GM21367 (cell line): ENCODE results near the gene TFDP2.
"Not testable (repeated sequence)": the region's sequence is repeated elsewhere in the genome, so short reads cannot be mapped to it uniquely, and the experiment has no call there.

Source experiments
- ATAC-seq: cut with Tn5 transposase; IDR thresholded peaks from one replicate; pipeline ENCODE4 v1.9.1; 2021; ENCODE audit not compliant: unreplicated experiment

The TFDP2 gene

DNA sequence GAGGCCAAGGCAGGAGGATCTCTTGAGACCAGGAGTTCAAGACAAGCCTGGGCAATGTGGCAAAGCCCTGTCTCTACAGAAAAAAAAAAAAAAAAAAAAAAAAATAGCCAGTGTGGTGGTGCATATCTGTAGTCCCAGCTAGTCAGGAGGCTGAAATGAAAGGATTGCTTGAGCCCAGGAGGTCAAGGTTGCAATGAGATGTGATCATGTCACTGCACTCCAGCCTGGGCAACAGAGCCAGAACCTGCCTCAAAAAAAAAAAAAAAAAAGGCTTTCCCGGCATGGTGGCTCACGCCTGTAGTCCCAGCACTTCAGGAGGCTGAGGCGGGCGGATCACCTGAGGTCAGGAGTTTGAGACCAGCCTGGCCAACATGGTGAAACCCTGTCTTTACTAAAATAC is 73.7 kb downstream of the TFDP2 start:
- not testable (repeated sequence) for ATAC-seq

DNA sequence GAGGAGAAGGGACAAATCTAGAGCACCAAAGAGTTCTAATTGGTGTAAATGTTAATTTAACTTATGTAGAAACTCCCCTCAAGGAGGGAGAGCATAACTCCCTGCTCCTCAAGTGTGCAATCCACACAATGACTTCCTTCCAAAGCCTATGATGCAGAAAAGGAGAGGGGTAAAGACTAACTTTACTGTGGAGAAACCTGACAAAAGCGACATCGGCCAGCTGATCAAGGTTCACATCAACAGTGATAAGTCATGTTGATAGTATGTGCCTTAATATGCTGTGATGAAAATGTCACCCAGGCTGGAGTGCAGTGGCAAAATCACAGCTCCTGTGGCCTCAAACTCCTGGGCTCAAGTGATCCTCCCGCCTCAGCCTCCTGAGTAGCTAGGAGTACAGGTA is 76.5 kb downstream of the TFDP2 start:
- no peak for ATAC-seq

DNA sequence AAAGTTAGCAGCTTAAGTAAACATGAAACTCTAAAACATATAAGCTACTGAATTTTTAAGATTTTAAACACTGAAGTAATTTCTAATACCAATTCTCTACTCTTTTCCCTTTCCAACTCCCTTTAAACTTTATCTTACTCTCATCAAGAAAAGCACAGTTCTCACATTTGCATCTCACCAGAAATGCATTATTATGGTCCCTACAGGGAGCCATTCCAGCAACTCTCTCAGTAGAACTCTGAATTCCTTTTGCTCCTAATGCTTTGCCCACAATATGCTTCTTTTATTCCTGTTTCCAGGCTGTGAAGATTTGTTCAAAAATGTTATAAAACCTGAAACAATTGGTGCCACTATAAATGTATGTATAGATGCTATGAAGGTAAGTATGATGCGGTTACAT is 83.4 kb downstream of the TFDP2 start:
- ATAC-seq = no peak

DNA sequence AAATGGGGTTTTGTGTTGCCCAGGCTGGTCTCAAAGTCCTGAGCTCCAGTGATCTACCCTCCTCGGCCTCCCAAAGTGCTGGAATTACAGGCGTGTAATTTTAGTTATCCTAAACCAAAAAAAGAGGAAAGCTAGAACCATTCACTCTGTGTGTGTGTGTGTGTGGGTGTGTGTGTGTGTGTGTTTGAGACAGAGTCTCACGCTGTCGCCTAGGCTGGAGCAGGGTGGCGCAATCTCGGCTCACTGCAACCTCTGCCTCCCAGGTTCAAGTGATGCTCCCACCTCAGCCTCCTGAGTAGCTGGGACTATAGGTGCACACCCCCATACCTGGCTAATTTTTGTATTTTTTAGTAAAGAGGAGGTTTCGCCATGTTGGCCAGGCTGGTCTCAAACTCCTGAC is 84.0 kb downstream of the TFDP2 start:
- ATAC-seq = no peak

DNA sequence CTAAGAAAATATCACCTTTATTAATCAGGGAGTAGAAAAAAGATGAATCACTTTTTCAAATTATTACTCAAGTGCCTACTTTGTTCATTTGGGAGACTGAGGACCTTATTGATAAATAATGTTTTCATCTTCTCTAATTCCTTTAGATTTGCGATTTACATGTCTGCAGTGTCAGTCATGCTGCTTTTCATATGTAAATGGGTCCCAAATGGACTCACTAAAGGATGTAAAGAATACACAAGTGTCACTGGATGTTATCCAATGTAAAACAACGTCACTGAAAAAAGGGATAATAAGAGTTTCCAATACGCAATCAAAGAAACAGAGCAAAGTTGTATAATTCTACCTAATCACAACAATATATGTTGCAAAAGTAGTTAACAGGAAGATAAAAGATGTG is 84.9 kb downstream of the TFDP2 start:
- no peak for ATAC-seq

DNA sequence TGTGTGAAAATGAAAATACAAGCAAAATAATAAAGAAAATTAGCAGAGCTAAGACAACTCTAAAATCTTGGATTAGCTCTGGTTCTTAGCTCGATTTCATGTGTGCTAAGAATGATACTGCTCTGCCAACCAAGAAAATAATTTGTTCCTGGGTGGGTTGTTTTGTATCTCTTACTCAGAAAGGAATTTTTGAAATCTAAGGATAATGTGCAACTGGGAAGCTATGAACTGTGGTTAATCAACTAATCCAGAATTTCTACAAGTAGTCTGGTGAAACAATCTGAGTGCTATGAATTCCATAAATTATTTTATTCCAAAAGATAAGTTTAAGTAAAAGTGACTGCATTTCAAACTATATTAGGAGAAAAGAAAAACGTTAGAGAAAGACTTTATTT is 92.0 kb downstream of the TFDP2 start:
- ATAC-seq = no peak

DNA sequence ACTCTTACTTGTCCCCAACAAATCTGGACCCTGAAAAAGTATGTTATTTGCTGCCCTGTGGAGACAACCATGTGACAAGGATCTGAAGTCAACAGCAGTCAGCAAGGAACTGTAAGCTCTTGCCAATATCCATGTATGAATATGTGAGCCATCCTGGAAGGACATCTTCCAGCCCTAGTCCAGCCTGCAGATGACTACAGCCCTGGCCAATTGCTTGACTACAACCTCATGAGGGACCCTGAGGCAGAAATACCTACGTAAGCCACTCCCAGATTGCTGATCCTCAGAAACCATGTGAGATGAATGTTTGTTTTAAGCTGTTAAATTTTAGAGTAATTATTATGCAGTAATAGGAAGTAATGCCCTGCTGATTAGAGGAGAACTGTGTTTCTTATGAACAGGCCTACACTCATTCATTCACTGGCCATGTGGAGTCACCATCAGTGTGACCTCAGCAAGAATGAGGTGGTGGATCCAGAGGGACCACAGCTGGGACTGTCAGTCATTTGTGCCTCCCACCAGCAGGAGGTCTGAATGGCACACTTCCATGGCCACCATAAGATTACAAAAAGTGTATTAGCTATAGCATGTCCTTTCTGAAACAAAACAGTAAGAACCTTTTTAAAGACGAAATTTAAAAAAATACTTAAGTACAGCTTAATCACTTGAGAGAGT is 92.6 kb downstream of the TFDP2 start:
- ATAC-seq = no peak

DNA sequence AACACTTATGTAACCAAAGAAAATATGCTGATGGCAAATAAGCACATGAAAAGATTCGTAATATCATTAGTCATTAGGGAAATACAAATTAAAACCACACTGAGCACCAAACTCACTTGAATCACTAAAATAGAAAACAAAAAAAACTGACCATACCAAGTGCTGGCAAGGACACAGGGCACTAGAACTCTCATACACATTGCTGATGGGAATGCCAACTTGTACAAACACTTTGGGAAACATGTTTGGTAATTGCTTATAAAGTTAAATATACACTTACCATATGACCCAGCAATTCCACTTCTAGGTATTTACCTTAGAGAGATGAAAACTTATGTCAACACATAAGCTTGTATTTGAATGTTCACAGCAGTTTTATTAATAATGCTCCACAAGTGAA is 95.5 kb downstream of the TFDP2 start:
- ATAC-seq = no peak

DNA sequence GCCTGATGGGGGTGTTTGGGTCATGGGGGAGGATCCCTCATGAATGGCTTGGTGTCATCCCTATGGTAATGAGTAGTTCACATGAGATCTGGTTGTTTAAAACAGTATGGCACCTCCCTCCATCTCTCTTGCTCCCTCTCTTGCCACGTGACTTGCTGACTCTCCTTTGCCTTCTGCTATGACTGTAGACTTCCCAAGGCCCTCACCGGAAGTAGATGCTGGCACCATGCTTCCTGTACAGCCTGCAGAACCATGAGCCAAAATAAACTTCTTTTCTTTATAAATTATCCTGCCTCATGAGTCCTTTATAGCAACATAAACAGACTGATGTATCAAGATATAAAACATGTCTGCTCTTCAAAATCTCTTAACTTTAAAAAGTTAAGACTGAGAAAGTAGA is 96.1 kb downstream of the TFDP2 start:
- ATAC-seq = no peak

DNA sequence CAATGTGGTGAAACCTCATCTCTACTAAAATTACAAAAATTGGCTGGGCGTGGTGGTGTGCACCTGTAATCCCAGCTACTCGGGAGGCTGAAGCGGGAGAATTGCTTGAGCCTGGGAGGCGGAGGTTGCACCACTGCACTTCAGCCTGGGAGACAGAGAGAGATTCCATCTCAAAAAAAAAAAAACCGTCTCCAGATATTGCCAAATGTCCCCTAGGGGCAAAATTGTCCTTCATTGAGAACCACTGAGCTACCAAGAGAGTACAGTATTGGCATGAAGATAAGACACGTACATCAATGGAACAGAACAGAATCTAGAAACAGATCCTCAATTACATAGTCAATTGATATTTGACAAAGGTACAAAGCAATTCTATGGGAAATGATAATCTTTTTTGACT is 98.0 kb downstream of the TFDP2 start:
- no peak for ATAC-seq

DNA sequence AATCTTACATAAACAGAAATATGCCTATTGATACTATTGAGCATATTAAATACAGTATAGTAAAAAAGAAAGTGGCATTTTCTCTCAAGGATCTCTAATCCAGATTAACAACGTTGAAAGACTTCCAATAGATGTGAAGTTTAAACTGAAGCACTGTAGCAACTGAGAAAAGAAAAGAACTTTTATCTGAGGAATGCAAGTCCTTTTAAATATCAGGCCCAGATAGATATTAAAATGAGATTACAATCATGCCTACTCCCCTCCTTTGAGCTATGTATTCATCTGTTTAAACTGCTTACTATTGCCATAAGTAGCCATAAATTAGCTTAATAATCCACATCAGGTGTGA is 102.3 kb downstream of the TFDP2 start:
- ATAC-seq = no peak

DNA sequence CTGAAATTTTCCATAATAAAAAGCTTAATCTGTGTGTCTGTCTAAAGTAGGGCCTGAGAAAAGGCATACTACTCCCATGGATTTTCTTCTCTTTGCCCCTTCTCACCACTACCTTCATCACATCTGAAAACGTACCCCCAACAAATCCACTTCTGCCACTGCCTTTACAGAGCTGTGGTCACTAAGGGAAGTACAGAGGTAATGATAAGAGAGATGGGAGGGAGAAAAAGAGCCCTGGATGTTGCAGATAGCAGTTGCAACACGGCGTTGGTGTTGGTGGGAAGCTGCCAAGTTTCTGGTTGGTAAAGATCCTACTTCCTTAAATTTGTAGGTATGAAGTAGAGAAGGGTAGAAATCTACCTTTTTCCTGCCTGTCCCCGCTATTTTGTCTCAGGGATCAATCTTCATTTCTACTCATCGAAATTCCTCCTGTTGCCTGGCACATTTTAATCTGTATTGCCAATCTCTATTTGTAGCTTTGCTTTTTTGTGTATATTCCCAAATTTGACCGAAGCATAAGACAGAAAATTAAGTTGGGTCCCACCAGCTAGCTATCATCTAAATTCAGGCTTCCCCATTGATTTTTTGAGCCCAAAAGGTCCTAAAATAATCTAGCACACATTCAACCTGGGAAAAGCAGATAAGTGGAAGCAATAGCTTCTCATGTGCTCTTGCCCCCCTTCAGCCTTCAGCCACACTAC is 102.9 kb downstream of the TFDP2 start:
- no peak for ATAC-seq

DNA sequence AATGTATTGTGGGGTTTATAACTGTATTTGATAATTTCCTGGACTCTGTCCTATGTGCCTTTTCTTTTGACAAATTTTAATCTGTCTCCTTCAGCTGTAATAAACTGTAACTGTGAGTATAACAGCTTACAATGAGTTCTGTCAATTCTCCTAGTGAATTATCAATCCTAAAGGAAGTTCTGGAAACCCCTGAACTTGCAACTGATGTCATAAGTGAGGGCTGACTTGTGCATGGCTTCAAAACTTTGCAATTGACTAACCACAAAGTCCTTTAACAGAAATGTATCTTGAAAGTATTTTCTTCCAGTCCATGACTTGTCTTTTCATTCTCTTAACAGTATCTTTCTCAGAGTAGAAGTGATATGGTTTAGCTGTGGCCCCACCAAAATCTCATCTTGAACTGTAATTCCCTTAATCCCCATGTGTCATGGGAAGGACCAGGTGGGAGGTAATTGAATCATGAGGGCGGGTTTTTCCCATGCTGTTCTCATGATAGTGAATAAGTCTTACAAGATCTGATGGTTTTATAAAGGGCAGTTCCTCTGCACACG is 108.3 kb downstream of the TFDP2 start:
- no peak for ATAC-seq

DNA sequence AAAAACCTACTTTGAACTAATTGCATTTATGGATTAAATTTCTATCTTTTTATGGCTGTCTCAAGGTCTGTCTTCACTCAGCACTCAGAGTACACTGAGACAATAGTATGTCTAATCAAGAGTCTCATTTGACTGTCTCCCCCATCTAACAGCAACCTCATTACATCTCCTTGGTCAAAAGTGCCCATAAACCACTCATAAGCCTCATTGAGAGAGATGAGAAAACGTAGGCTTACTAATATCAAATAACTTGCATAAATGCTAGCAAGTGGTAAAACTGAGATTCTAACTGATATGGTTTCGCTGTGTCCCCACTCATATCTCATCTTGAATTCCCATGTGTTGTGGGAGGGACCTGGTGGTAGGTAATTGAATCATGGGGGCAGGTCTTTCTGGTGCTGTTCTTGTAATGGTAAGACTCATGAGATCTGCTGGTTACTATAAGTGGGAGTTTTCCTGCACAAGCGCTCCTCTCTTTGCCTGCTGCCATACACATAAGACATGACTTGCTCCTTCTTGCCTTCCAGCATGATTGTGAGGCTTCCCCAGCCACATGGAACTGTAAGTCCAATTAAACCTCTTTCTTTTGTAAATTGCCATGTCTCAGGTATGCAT is 113.9 kb downstream of the TFDP2 start:
- ATAC-seq = no peak

DNA sequence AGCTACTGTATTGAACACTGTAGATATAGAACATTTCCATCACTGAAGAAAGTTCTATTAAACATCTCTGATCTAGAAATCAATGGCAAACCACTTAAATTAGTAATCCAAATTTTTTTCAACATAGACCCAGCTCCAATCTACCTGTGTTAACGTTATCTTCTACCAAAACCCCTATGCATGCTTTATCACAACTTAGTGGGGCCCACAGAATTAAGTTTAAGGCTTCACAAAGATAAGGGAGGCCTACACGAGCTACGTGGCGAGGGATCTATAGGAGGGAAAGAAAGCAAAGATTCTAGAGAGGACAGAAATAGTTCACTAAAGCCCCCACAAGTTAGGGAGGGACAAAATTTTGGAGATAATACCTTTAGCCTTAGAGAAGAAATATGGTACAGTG is 116.1 kb downstream of the TFDP2 start:
- ATAC-seq = no peak

DNA sequence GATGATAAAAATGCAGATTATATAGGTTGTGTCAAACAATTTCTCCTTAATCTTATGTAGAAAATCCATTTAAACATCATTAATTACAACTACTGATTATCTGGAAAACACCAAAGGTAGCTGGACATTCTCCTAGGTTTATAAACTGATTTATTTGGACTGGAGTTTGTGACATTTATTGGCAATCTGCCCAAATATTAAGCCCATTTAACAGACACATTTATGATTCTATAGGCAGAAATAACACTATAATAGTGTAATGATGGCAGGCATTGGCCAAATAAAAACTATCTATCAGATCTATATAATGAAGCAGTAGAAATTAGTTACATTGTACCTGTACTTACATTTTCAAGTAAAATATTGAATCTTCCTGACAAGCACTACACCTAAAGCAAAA is 117.8 kb downstream of the TFDP2 start:
- no peak for ATAC-seq

DNA sequence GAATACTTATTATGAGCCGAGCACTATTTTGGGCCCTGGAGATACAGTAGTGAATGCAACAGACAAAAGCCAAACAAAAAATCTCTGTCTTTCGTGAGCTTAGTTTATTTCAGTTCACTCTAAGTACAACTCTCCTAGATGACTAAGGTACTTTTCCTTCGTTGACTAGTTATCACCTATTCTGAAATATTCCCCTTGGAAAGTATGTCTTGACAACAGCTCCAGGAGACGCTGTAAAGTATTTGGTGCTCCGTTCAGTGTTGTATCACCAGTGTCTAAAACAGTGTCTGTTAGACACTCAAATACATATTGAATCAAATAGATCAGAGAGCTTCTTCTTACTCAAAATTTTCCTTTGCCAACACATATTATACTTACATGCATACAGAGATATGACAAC is 119.6 kb downstream of the TFDP2 start:
- no peak for ATAC-seq

DNA sequence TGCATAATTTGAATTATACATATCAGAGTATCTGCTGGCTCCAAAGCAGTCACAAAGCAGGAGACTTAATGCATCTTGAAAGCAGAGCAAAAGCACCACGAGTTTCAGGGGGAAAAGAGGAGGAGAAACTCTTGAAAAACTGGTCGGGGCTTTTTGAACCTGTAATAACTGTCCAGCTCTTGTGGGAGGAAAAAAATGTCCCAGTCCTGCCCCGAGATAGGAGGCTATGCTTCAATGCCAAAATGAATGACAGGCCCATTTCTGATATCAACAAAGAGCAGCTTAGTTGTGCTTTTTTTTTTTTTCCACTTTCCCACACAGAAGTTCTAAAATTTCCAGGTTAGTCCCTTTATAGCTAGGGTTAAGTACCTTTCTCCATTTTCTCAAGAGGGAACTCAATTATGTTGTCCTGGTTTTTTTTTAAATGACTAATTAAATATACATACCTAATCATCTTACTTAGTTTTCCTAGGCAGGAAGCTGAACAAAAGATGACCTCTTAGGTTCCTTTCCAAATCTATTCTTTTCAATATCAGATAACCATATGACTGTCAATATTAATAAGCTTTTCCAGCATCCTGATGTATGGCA is 120.2 kb downstream of the TFDP2 start:
- no peak for ATAC-seq

DNA sequence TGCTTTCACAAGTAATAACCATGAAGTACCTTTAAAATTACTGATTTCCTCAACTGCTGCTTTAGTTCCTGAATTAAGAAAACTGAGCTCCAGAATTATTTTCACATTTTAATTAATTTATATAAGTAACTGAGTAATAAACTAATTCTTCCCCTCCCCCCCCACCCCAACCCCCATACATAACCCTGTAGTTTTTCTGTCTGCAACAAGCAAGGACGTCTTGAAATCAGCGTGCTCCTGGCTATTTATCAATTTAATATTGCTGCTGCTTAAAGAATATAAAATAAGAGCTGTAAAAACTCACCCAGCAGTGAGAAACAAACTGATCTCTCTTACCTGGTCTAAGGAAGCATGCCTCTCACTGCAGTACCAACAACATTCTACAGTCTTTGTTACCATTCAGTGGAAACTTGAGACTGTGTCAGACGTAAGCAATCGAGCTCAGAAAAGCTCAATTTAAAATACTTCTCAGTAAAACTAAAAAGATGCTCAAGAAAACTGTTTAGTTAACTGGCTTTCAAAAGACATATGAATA is 121.0 kb downstream of the TFDP2 start:
- ATAC-seq = peak; percentile 59

DNA sequence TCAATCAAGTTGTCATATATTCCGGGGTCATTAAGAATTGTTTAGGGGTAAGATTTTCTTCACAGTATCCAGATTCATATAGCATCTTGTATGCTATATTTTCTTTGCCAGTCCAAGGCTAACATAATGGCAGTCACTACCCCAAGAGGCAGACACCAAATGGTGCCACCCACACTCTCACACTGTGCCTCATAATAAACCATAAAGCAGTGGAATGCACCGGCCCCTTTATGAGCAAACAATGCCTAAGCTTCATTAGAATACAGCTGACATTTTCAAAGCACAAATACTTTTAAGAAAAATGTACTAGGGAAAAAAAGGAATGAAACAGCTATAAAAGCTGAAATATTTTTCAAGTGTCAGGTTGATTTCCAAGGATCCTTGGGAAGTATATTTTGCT is 121.6 kb downstream of the TFDP2 start:
- peak; percentile 65 for ATAC-seq

DNA sequence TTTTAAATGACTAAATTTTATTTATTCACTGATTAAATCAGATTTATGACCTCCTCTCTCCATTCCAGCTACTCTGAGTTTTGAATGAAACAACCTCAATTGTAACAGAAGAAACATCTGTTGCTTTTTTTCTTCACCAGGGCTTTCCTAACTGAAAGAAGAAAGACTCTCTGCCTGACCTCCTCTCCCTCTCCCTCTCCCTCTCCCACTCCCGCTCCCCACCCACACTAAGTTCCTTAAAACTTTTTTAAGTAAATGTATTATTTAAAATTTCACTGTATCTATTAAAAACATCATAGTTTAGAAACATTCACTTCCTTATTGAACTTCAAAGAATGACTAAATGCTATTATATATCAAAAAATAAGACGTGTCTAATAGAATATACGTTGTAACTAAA is 122.0 kb downstream of the TFDP2 start:
- no peak for ATAC-seq

DNA sequence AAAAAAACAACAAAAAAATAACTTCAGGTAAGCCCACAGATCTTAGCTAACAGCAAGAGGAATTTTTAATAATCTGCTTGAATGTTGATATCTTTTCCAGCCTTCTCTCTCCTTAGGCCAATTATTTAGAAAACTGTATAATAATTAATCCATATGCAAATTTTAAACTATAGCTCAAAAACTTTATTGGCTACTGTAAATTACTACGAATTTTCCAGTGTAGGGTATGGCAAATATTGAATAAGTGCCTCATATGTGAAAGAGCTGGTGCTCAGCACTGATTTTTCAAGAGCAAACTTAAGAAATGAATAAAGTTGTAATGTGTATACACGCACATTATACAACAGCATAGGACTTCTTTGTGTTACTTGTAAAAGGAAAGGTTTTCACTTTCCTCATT is 123.0 kb downstream of the TFDP2 start:
- no peak for ATAC-seq
